GM19328 (cell line): ENCODE data around the gene JAGN1.
"Not testable (repeated sequence)": the region's sequence is repeated elsewhere in the genome, so short reads cannot be mapped to it uniquely, and the experiment has no call there.

ENCODE experiments used
- ATAC-seq: cut with Tn5 transposase; IDR thresholded peaks from one replicate; pipeline ENCODE4 v1.9.1; 2021; ENCODE audit warnings: mild to moderate bottlenecking, moderate library complexity; ENCODE audit not compliant: unreplicated experiment

JAGN1 gene

GRCh38 chr3:9866639-9867038 lies 23.8 kb upstream of the JAGN1 start:
- no peak for ATAC-seq

- no peak for ATAC-seq
Observed at GRCh38 chr3:9867106-9867505, 23.3 kb upstream of the JAGN1 start.

- no peak for ATAC-seq
Observed at GRCh38 chr3:9869955-9870354, 20.5 kb upstream of the JAGN1 start.

- no peak for ATAC-seq
Observed at GRCh38 chr3:9870978-9871377, 19.4 kb upstream of the JAGN1 start.

- ATAC-seq = not testable (repeated sequence)
Observed at GRCh38 chr3:9872067-9872466, 18.3 kb upstream of the JAGN1 start.

- no peak for ATAC-seq
Observed at GRCh38 chr3:9875448-9875847, 15.0 kb upstream of the JAGN1 start.

- ATAC-seq = not testable (repeated sequence)
Observed at GRCh38 chr3:9876255-9876654, 14.2 kb upstream of the JAGN1 start.

- no peak for ATAC-seq
Observed at GRCh38 chr3:9876991-9877390, 13.4 kb upstream of the JAGN1 start.

GRCh38 chr3:9878700-9879099 lies 11.7 kb upstream of the JAGN1 start:
- ATAC-seq = no peak

GRCh38 chr3:9879830-9880549 lies 10.4 kb upstream of the JAGN1 start, which contains the start of gene CIDEC:
Gene CIDEC (minus strand): TSS chr3:9880253. CDS start chr3:9878486, 1,767 bp downstream.
- no peak for ATAC-seq

- ATAC-seq = no peak
Observed at GRCh38 chr3:9881441-9881840, 9.0 kb upstream of the JAGN1 start.

GRCh38 chr3:9883706-9884554 lies 6.5 kb upstream of the JAGN1 start:
- no peak for ATAC-seq

- ATAC-seq = no peak
Observed at GRCh38 chr3:9884555-9885165, 5.8 kb upstream of the JAGN1 start.

- ATAC-seq = no peak
Observed at GRCh38 chr3:9886328-9886727, 4.1 kb upstream of the JAGN1 start.

GRCh38 chr3:9887480-9887879 lies 2.9 kb upstream of the JAGN1 start:
- no peak for ATAC-seq

GRCh38 chr3:9888540-9888939 lies 1.9 kb upstream of the JAGN1 start:
- no peak for ATAC-seq

GRCh38 chr3:9889405-9889804 lies 1.0 kb upstream of the JAGN1 start:
- no peak for ATAC-seq

GRCh38 chr3:9891072-9891622 lies 737 bp downstream of the JAGN1 start:
- no peak for ATAC-seq

GRCh38 chr3:9893739-9894138 lies 3.3 kb downstream of the JAGN1 start:
- ATAC-seq = no peak

- not testable (repeated sequence) for ATAC-seq
Observed at GRCh38 chr3:9895715-9896114, 5.3 kb downstream of the JAGN1 start.

- not testable (repeated sequence) for ATAC-seq
Observed at GRCh38 chr3:9896755-9897407, 6.5 kb downstream of the JAGN1 start.
